ENCODE measurements around the gene TAF15. TPM values are rescaled to one million over a fixed set of nuclear protein-coding genes. Genes with fewer than 3 reads are reported as not detected.

Gene TAF15
- total and polyA plus RNA-seq, 3 experiments from 2014 or later = 21.5 to 291 (median 274) TPM

DNA sequence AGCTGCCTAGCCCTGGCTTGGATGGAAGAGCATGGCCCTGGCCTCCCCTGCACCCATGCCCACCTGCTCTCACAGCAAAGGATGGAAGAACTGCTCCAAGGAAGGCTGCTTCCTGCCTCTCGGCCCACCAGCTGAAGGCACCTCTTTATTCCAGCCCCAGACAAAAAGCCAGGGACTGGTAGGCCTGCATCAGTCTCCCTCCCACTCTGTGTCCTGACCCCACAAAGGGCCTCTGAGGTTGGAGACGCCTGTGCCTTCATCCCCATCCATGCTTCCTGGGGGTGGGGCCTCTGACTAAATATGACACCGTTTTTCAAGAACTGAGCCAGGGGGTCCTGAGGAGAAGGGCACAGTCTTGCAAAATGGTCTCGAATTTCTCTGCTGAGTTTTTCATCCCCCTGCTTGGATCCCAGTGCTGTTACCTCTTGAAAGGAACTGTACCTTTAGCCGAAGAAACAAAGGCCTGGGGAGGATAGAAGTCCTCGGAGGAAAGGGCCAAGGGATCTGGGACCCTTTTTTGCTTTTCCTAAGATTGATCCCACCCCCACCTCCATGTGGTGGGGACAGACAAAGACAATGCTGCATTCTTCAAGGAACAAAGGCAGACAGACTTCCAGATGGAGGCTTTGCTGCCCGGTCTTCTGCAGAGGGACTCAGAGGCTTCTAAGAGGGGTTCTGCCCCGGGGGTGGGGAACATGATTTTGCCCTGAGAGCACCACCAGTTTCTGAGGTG, 43.4 kb upstream of the TAF15 start:
- POLR2A ChIA-PET = interaction anchor here (4.6 kb wide), 1 partner anchor 43 kb away, joined by 66 read pairs; the partner anchor contains the start of gene TAF15
- Histone ChIP-seq H3K27me3 (ENCODE audit: insufficient read depth, low read length, poor library complexity, severe bottlenecking) (no peaks in the 10 kb centered on the region), H3K36me3 (ENCODE audit: insufficient read depth, low read length) (no peaks in the 10 kb centered on the region), H3K9me3 (ENCODE audit: low read length) (no peaks in the 10 kb centered on the region), H3K4me1 (ENCODE audit: insufficient read depth, low read length) (peaks cover 8% of the 10 kb centered on the region), H3K4me3 (ENCODE audit: low read length) (no peak overlapping the region), H3K27ac (ENCODE audit: low read depth, low read length) (no peak overlapping the region)
- H3K9me3 Mint-ChIP-seq = no peaks in the 10 kb centered on the region
- no peaks in the 10 kb centered on the region for H3K27me3 Mint-ChIP-seq
- no peak overlapping the region for H3K27ac Mint-ChIP-seq
- CTCF ChIA-PET = interaction anchor here (0.9 to 9.3 kb wide), 5 partner anchors 15 to 307 kb away, joined by 3 to 250 read pairs (median 25); partner anchors contain the start of gene TAF15
- no peak for DNase-seq
- H3K36me3 Mint-ChIP-seq = peaks cover 0 to 2% (median 0%) of the 10 kb centered on the region in 3 donors
- H3K4me3 Mint-ChIP-seq = peak overlapping the region in 1 of 7 donors; percentile 23
- H3K4me1 Mint-ChIP-seq = peaks cover 7 to 9% (median 9%) of the 10 kb centered on the region in 3 donors

GRCh38 chr17:35766489-35766877, 42.8 kb upstream of the TAF15 start:
- no peak overlapping the region for H3K27ac Mint-ChIP-seq
- H3K27ac ChIP-seq (ENCODE audit: low read depth, low read length) = no peak overlapping the region
- peaks cover 7 to 9% (median 9%) of the 10 kb centered on the region in 3 donors for H3K4me1 Mint-ChIP-seq
- ChIA-PET POLR2A (interaction anchor here (4.6 kb wide), 1 partner anchor 43 kb away, joined by 66 read pairs; the partner anchor contains the start of gene TAF15), CTCF (interaction anchor here (9.3 kb wide), 1 partner anchor 42 kb away, joined by 250 read pairs; the partner anchor contains the start of gene TAF15)
- no peaks in the 10 kb centered on the region for H3K36me3 ChIP-seq (ENCODE audit: insufficient read depth, low read length)
- no peaks in the 10 kb centered on the region for H3K27me3 Mint-ChIP-seq
- H3K9me3 Mint-ChIP-seq = no peaks in the 10 kb centered on the region
- no peak for DNase-seq
- H3K4me3 ChIP-seq (ENCODE audit: low read length) = no peak overlapping the region
- H3K36me3 Mint-ChIP-seq = peaks cover 0 to under 1% (median 0%) of the 10 kb centered on the region in 3 donors
- no peak overlapping the region for H3K4me3 Mint-ChIP-seq
- H3K9me3 ChIP-seq (ENCODE audit: low read length) = no peaks in the 10 kb centered on the region
- H3K4me1 ChIP-seq (ENCODE audit: insufficient read depth, low read length) = peaks cover 8% of the 10 kb centered on the region
- H3K27me3 ChIP-seq (ENCODE audit: insufficient read depth, low read length, poor library complexity, severe bottlenecking) = no peaks in the 10 kb centered on the region

DNA sequence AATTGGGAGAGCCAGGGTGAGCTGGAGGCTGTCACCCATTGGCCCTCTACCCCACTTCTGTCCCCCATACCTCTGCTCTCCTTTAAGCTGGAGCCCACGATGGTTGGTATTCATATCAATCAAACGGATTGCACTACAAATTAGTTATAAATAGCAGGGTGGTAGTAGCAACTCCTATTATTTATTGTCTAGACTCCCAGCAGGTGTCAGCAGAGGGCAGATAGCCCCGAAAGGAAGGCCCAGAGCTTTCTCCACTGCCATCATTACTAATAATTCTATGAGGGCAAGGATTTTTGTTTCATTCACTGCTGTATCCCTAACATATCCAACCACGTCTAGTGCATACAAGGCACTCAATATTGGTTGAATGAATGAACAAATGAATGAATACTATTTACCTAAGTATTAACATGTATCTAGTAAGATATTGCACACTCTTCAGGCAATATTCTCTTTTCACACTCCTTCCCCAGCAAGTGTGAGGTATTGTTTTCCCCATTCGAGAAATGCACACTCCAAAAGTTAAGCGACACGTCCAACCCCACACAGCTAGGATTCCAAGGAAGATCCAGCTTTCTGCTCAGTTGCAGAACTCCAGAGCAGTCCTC, 42.3 kb upstream of the TAF15 start:
- ChIA-PET POLR2A (interaction anchor here (4.6 kb wide), 1 partner anchor 42 kb away, joined by 66 read pairs; the partner anchor contains the start of gene TAF15), CTCF (interaction anchor here (1.2 to 9.3 kb wide), 3 partner anchors 18 to 382 kb away, joined by 3 to 250 read pairs (median 4); partner anchors contain the start of gene TAF15)
- Mint-ChIP-seq H3K4me3 (peak overlapping the region in 1 of 7 donors; percentile 43), H3K36me3 (no peaks in the 10 kb centered on the region), H3K27ac (no peak overlapping the region), H3K9me3 (no peaks in the 10 kb centered on the region), H3K27me3 (peaks cover 0 to under 1% of the 10 kb centered on the region in 2 donors), H3K4me1 (peaks cover 7 to 9% (median 9%) of the 10 kb centered on the region in 3 donors)
- Histone ChIP-seq H3K9me3 (ENCODE audit: low read length) (no peaks in the 10 kb centered on the region), H3K4me1 (ENCODE audit: insufficient read depth, low read length) (peaks cover 8% of the 10 kb centered on the region), H3K36me3 (ENCODE audit: insufficient read depth, low read length) (no peaks in the 10 kb centered on the region), H3K27me3 (ENCODE audit: insufficient read depth, low read length, poor library complexity, severe bottlenecking) (no peaks in the 10 kb centered on the region), H3K4me3 (ENCODE audit: low read length) (no peak overlapping the region), H3K27ac (ENCODE audit: low read depth, low read length) (no peak overlapping the region)
- no peak for DNase-seq

GRCh38 chr17:35768797-35769196, 40.5 kb upstream of the TAF15 start:
- CTCF ChIA-PET = interaction anchor here (1.1 to 1.8 kb wide), 2 partner anchors 22 to 40 kb away, joined by 3 to 6 read pairs; no protein-coding TSS in a partner anchor
- Mint-ChIP-seq H3K27ac (no peak overlapping the region), H3K9me3 (no peaks in the 10 kb centered on the region), H3K36me3 (no peaks in the 10 kb centered on the region), H3K27me3 (peaks cover 1 to 8% of the 10 kb centered on the region in 2 donors), H3K4me3 (no peak overlapping the region), H3K4me1 (peaks cover 7 to 9% (median 9%) of the 10 kb centered on the region in 3 donors)
- peaks cover 8% of the 10 kb centered on the region for H3K4me1 ChIP-seq (ENCODE audit: insufficient read depth, low read length)
- no peaks in the 10 kb centered on the region for H3K36me3 ChIP-seq (ENCODE audit: insufficient read depth, low read length)
- no peak overlapping the region for H3K4me3 ChIP-seq (ENCODE audit: low read length)
- POLR2A ChIA-PET = no interaction called here
- no peak for DNase-seq
- H3K9me3 ChIP-seq (ENCODE audit: low read length) = no peaks in the 10 kb centered on the region
- H3K27ac ChIP-seq (ENCODE audit: low read depth, low read length) = no peak overlapping the region
- H3K27me3 ChIP-seq (ENCODE audit: insufficient read depth, low read length, poor library complexity, severe bottlenecking) = no peaks in the 10 kb centered on the region

- peaks cover 1 to 18% of the 10 kb centered on the region in 2 donors for H3K27me3 Mint-ChIP-seq
- ChIA-PET POLR2A (no interaction called here), CTCF (interaction anchor here (1.1 kb wide), 1 partner anchor 39 kb away, joined by 3 read pairs; no protein-coding TSS in a partner anchor)
- no peak overlapping the region for H3K27ac ChIP-seq (ENCODE audit: low read depth, low read length)
- DNase-seq = no peak
- H3K4me3 Mint-ChIP-seq = no peak overlapping the region
- peaks cover under 1 to 2% (median 2%) of the 10 kb centered on the region in 3 donors for H3K4me1 Mint-ChIP-seq
- no peaks in the 10 kb centered on the region for H3K9me3 ChIP-seq (ENCODE audit: low read length)
- H3K36me3 Mint-ChIP-seq = no peaks in the 10 kb centered on the region
- H3K36me3 ChIP-seq (ENCODE audit: insufficient read depth, low read length) = no peaks in the 10 kb centered on the region
- H3K4me1 ChIP-seq (ENCODE audit: insufficient read depth, low read length) = peaks cover 5% of the 10 kb centered on the region
- H3K4me3 ChIP-seq (ENCODE audit: low read length) = no peak overlapping the region
- H3K27me3 ChIP-seq (ENCODE audit: insufficient read depth, low read length, poor library complexity, severe bottlenecking) = no peaks in the 10 kb centered on the region
- no peaks in the 10 kb centered on the region for H3K9me3 Mint-ChIP-seq
- H3K27ac Mint-ChIP-seq = no peak overlapping the region
Measured at GRCh38 chr17:35769895-35770486, 39.3 kb upstream of the TAF15 start.

DNA sequence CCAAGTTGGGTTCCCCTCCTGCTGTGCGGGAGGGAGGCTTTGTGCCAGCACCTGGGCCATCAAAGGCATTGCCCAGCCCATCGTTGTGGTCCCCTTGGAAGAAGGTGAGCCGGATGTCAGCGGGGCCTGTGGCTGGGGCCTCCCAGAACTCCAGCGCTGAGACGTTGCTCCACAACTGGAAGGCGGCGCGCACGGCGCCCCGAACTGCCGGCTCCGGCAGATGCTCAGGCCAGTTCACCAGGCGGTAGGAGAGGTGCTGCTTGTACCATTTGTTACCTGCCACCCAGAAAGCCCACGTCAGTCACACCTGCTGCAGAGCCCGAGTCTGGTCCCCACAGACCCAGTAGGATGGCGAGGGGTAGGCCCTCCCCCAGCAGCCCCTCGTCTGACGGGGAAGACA, 36.2 kb upstream of the TAF15 start:
- no peaks in the 10 kb centered on the region for H3K36me3 ChIP-seq (ENCODE audit: insufficient read depth, low read length)
- no peaks in the 10 kb centered on the region for H3K4me1 Mint-ChIP-seq
- H3K27me3 Mint-ChIP-seq = peaks cover 1 to 38% of the 10 kb centered on the region in 2 donors
- H3K9me3 ChIP-seq (ENCODE audit: low read length) = no peaks in the 10 kb centered on the region
- CTCF ChIA-PET = no interaction called here
- H3K4me1 ChIP-seq (ENCODE audit: insufficient read depth, low read length) = no peaks in the 10 kb centered on the region
- DNase-seq = no peak
- H3K27ac Mint-ChIP-seq = no peak overlapping the region
- H3K27ac ChIP-seq (ENCODE audit: low read depth, low read length) = no peak overlapping the region
- no peaks in the 10 kb centered on the region for H3K27me3 ChIP-seq (ENCODE audit: insufficient read depth, low read length, poor library complexity, severe bottlenecking)
- H3K4me3 Mint-ChIP-seq = no peak overlapping the region
- H3K36me3 Mint-ChIP-seq = no peaks in the 10 kb centered on the region
- H3K9me3 Mint-ChIP-seq = no peaks in the 10 kb centered on the region
- H3K4me3 ChIP-seq (ENCODE audit: low read length) = no peak overlapping the region
- POLR2A ChIA-PET = no interaction called here

GRCh38 chr17:35773679-35774425, 35.4 kb upstream of the TAF15 start:
- no peak overlapping the region for H3K27ac ChIP-seq (ENCODE audit: low read depth, low read length)
- H3K9me3 ChIP-seq (ENCODE audit: low read length) = no peaks in the 10 kb centered on the region
- DNase-seq = no peak
- ChIA-PET POLR2A (no interaction called here), CTCF (interaction anchor here (1.7 kb wide), 1 partner anchor 10 kb away, joined by 9 read pairs; no protein-coding TSS in a partner anchor)
- H3K27me3 Mint-ChIP-seq = peaks cover 1 to 41% of the 10 kb centered on the region in 2 donors
- no peak overlapping the region for H3K4me3 ChIP-seq (ENCODE audit: low read length)
- H3K36me3 ChIP-seq (ENCODE audit: insufficient read depth, low read length) = no peaks in the 10 kb centered on the region
- no peaks in the 10 kb centered on the region for H3K4me1 Mint-ChIP-seq
- no peaks in the 10 kb centered on the region for H3K27me3 ChIP-seq (ENCODE audit: insufficient read depth, low read length, poor library complexity, severe bottlenecking)
- H3K9me3 Mint-ChIP-seq = no peaks in the 10 kb centered on the region
- no peak overlapping the region for H3K4me3 Mint-ChIP-seq
- H3K4me1 ChIP-seq (ENCODE audit: insufficient read depth, low read length) = no peaks in the 10 kb centered on the region
- H3K27ac Mint-ChIP-seq = peak overlapping the region in 2 of 8 donors; percentile 49 to 86
- H3K36me3 Mint-ChIP-seq = no peaks in the 10 kb centered on the region

All from CD8-positive, alpha-beta memory T cell (primary cell).